IMR-90 (cell line): ENCODE data around the gene TPX2. TPM values are rescaled to one million over a fixed set of nuclear protein-coding genes. Genes with fewer than 3 reads are reported as not detected.

Experiments
- ATAC-seq: fragments of 200-7000 bp; cut with Tn5 transposase; 2 replicates; pipeline ENCODE4 v1.9.1; 2020; ENCODE audit warnings: low read depth, mild to moderate bottlenecking, moderate library complexity
- BruUV-seq: library from RNA; stranded (reverse); fragments of 400-500 nt; replicated peaks from 2 replicates; lab custom pipeline; 2021; lab: Mats Ljungman, UMichigan
- CTCF ChIA-PET: fragments of 300-600 bp; formaldehyde crosslinking; extraction: SDS; loops from one replicate; lab custom pipeline; 2021; ENCODE audit warnings: antibody characterized with exemption; lab: Yijun Ruan, JAX
- POLR2A ChIA-PET: fragments of 300-600 bp; sonication (Branson Sonifier 250); formaldehyde crosslinking; loops from one replicate; lab custom pipeline; 2022; ENCODE audit warnings: antibody characterized with exemption; ENCODE audit not compliant: unreplicated experiment; lab: Charles Lee
- DNase-seq: peaks from one replicate; pipeline ENCODE4 v3.0.0; 2013
- H2AFZ ChIP-seq: replicated peaks from 2 replicates; pipeline ENCODE3; 2013; ENCODE audit warnings: low read length, mild to moderate bottlenecking; ENCODE audit not compliant: poor library complexity
- H2AK5ac ChIP-seq: 2 replicates; pipeline ENCODE4 v1.6.1; 2013; ENCODE audit warnings: low read depth, low read length, inconsistent platforms
- H2AK9ac ChIP-seq: replicated peaks from 2 replicates; pipeline ENCODE3; 2013; ENCODE audit warnings: mild to moderate bottlenecking, low read depth, low read length, moderate library complexity; ENCODE audit not compliant: poor library complexity
- H2BK120ac ChIP-seq: 2 replicates; pipeline ENCODE4 v1.6.1; 2013; ENCODE audit warnings: low read depth, low read length, inconsistent platforms
- H2BK15ac ChIP-seq: 3 replicates; pipeline ENCODE4 v1.6.1; 2013; ENCODE audit warnings: low read depth, low read length, inconsistent platforms
- H2BK20ac ChIP-seq: 2 replicates; pipeline ENCODE4 v1.6.1; 2013; ENCODE audit warnings: low read depth, mild to moderate bottlenecking, inconsistent platforms, low read length, moderate library complexity
- H2BK5ac ChIP-seq: 2 replicates; pipeline ENCODE4 v1.6.1; 2013; ENCODE audit warnings: mild to moderate bottlenecking, low read depth, low read length, inconsistent platforms; ENCODE audit not compliant: poor library complexity, severe bottlenecking
- H3K14ac ChIP-seq: replicated peaks from 2 replicates; pipeline ENCODE4 v1.6.1; 2013; ENCODE audit warnings: low read depth, low read length, inconsistent platforms
- H3K18ac ChIP-seq: 2 replicates; pipeline ENCODE4 v1.6.1; 2013; ENCODE audit warnings: low read depth, low read length, control low read depth
- H3K23ac ChIP-seq: 2 replicates; pipeline ENCODE4 v1.6.1; 2013; ENCODE audit warnings: low read depth, low read length, inconsistent platforms
- H3K27ac ChIP-seq: 2 replicates; pipeline ENCODE4 v1.5.1; 2013; ENCODE audit warnings: mild to moderate bottlenecking, control low read depth, low read length; ENCODE audit not compliant: insufficient read depth
- H3K27me3 ChIP-seq: 2 replicates; pipeline ENCODE4 v1.6.1; 2013; ENCODE audit warnings: low read length; ENCODE audit not compliant: control insufficient read depth, insufficient read depth
- H3K36me3 ChIP-seq: 2 replicates; pipeline ENCODE4 v1.6.1; 2013; ENCODE audit warnings: low read length, mixed read lengths; ENCODE audit not compliant: control insufficient read depth, insufficient read depth
- H3K4ac ChIP-seq: 2 replicates; pipeline ENCODE4 v1.6.1; 2013; ENCODE audit warnings: low read depth, low read length, inconsistent platforms
- H3K4me1 ChIP-seq: 2 replicates; pipeline ENCODE4 v1.6.1; 2013; ENCODE audit warnings: low read length, mixed read lengths; ENCODE audit not compliant: control insufficient read depth, insufficient read depth
- H3K4me2 ChIP-seq: 2 replicates; pipeline ENCODE4 v1.6.1; 2013; ENCODE audit warnings: low read depth, mild to moderate bottlenecking, control low read depth, low read length, moderate library complexity
- H3K4me3 ChIP-seq: 2 replicates; pipeline ENCODE4 v1.5.1; 2013; ENCODE audit warnings: low read depth, mild to moderate bottlenecking, control low read depth, low read length, moderate library complexity; ENCODE audit not compliant: insufficient read depth
- H3K56ac ChIP-seq: 2 replicates; pipeline ENCODE4 v1.6.1; 2013; ENCODE audit warnings: low read length, inconsistent platforms; ENCODE audit not compliant: insufficient read depth; ENCODE audit errors: extremely low read depth
- H3K79me1 ChIP-seq, 2 experiments: 2 replicates each; pipeline ENCODE4 v1.6.1; 2013; ENCODE audit warnings: low read length in 2 of 2, inconsistent platforms in 1 of 2, low read depth in 1 of 2
- H3K9ac ChIP-seq: 2 replicates; pipeline ENCODE4 v1.6.1; 2013; ENCODE audit warnings: low read depth, low read length, control low read depth
- H3K9me1 ChIP-seq: 2 replicates; pipeline ENCODE4 v1.6.1; 2013; ENCODE audit warnings: low read length, inconsistent platforms; ENCODE audit not compliant: insufficient read depth
- H3K9me3 ChIP-seq: 2 replicates; pipeline ENCODE4 v1.6.1; 2013; ENCODE audit warnings: low read length; ENCODE audit not compliant: control insufficient read depth, insufficient read depth
- H4K20me1 ChIP-seq: 2 replicates; pipeline ENCODE4 v1.6.1; 2013; ENCODE audit warnings: low read length, inconsistent platforms; ENCODE audit not compliant: insufficient read depth
- H4K5ac ChIP-seq: 2 replicates; pipeline ENCODE4 v1.6.1; 2013; ENCODE audit warnings: mild to moderate bottlenecking, low read depth, low read length, control low read depth
- H4K8ac ChIP-seq, 2 experiments: 2 replicates each; pipeline ENCODE4 v1.6.1; 2013; ENCODE audit warnings: low read depth in 2 of 2, low read length in 2 of 2, control low read depth in 1 of 2, inconsistent platforms in 1 of 2
- H4K91ac ChIP-seq: 2 replicates; pipeline ENCODE4 v1.6.1; 2013; ENCODE audit warnings: low read depth, low read length, inconsistent platforms; ENCODE audit not compliant: insufficient read depth
- BHLHE40 ChIP-seq: fragments of 150-350 bp; IDR thresholded peaks from 2 replicates; pipeline ENCODE4 v1.6.1; 2016; ENCODE audit warnings: mild to moderate bottlenecking, low read depth, low read length
- CHD1 ChIP-seq: IDR thresholded peaks from 2 replicates; pipeline ENCODE4 v1.6.1; 2012; ENCODE audit warnings: low read depth, low read length, improper control_type of control experiment
- FOS ChIP-seq: fragments of 150-350 bp; IDR thresholded peaks from 2 replicates; pipeline ENCODE4 v1.6.1; 2016; ENCODE audit warnings: low read depth, low read length
- MXI1 ChIP-seq: IDR thresholded peaks from 2 replicates; pipeline ENCODE4 v1.6.1; 2012; ENCODE audit warnings: low read depth, mild to moderate bottlenecking, low read length, moderate library complexity, borderline replicate concordance
- NFE2L2 ChIP-seq: fragments of 150-350 bp; IDR thresholded peaks from 2 replicates; pipeline ENCODE4 v1.6.1; 2016; ENCODE audit warnings: low read depth, mild to moderate bottlenecking, low read length
- POLR2A ChIP-seq: IDR thresholded peaks from 2 replicates; pipeline ENCODE4 v1.6.1; 2012; ENCODE audit warnings: mild to moderate bottlenecking, low read depth, low read length
- RAD21 ChIP-seq: IDR thresholded peaks from 2 replicates; pipeline ENCODE4 v1.6.1; 2012; ENCODE audit warnings: low read length, improper control_type of control experiment
- RFX5 ChIP-seq: IDR thresholded peaks from 2 replicates; pipeline ENCODE4 v1.8.0; 2012; ENCODE audit warnings: low read depth, mild to moderate bottlenecking, low read length, moderate library complexity
- WGBS, 2 experiments: methylation state at CpG; one replicate each; pipeline versions ENCODE4 v1.1.5 to v1.1.7; 2013; ENCODE audit warnings: missing lambda C conversion rate in 2 of 2; ENCODE audit not compliant: insufficient read length in 1 of 2; ENCODE audit errors: extremely low coverage in 2 of 2; 5-methylcytosine and 5-hydroxymethylcytosine counted together
- dilution Hi-C: fragments of 300-500 bp; cut with HindIII; formaldehyde crosslinking; loops from one replicate; pipeline ENCODE4 v1.14.3; 2018; ENCODE audit warnings: low sequenced_read_pairs; ENCODE audit not compliant: unreplicated experiment
- in situ Hi-C: fragments of 300-500 bp; cut with MboI; formaldehyde crosslinking; loops from 3 replicates; pipeline ENCODE4 v1.14.3; 2019; ENCODE audit warnings: low sequenced_read_pairs, inconsistent platforms, mixed read lengths
- intact Hi-C: fragments of 100-400 bp; cut with micrococcal nuclease; formaldehyde crosslinking; loops from 2 replicates; pipeline ENCODE4 v1.10.0; 2022
- polyA plus RNA-seq, 3 experiments: library from polyadenylated mRNA; depleted of rRNA; stranded (reverse); fragments of >200 nt; gene quantifications; 2 replicates each; pipeline ENCODE4 v1.2.3, GENCODE V29; 2012; ENCODE audit warnings: low replicate concordance in 1 of 3
- total RNA-seq: library from RNA; depleted of rRNA; stranded (reverse); fragments of >200 nt; gene quantifications from 2 replicates; pipeline ENCODE4 v1.2.3, GENCODE V29; 2012
- TF ChIP-seq, protein P1 (sequence below): fragments of 150-350 bp; IDR thresholded peaks from 2 replicates; pipeline ENCODE4 v1.6.1; 2017; ENCODE audit warnings: mild to moderate bottlenecking, antibody characterized with exemption, low read length, low read depth
- TF ChIP-seq, protein P2 (sequence below): conservative IDR thresholded peaks from 2 replicates; pipeline ENCODE4 v1.5.1; 2012; ENCODE audit warnings: mild to moderate bottlenecking, low read depth, low read length, improper control_type of control experiment

TPX2 gene
- total and polyA plus RNA-seq, 2 of the 4 experiments (the other 2 are of a cell fraction), result 28.5 to 72.2 TPM

DNA sequence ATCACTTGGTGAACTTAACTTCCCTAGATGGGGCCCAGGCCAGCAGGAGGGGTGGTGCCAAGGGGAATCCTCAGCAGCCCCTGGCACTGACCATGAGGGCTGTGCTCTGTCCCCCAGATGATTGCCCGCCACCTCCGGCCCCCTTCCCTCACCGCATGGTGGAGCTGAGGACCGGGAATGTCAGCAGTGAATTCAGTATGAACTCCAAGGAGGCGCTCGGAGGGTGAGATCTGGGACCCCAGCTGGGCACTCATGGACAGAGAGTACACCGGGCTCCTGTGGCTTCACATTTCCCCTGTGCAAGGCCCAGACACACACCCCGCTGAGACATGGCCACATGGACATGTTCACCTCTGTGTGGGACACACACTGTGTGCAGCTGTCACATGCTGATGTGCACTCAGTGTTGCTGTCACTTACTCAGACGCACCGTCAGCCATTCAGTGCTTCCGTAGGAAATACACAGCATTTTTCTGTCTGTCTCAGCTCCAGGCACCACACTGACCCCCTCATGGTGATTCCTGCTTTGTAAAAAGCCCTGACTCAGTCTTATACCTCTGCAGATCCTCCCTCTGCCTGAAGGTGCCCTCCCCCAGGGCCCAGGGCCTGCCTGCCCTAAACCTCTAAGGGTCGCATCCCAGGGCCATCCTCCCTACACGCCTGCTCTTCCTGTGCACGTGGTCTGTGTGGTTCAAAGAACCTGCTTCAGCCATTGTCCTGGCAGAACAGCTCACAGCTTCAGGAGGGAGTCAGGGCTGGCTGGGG, 84.5 kb downstream of the TPX2 start:
- Histone ChIP-seq H3K36me3 (no peaks in the 10 kb centered on the region), H4K91ac (no peak overlapping the region), H2AK9ac (peak overlapping the region; percentile 73), H3K27me3 (no peaks in the 10 kb centered on the region; the same call in 1 of the 2 replicates), H3K27ac (no peak overlapping the region), H3K14ac (no peak overlapping the region), H2BK5ac (no peak overlapping the region), H4K20me1 (no peaks in the 10 kb centered on the region), H3K4ac (no peak overlapping the region), H3K79me1 (no peaks in the 10 kb centered on the region; a peak in 1 of 4 replicates), H3K9me3 (no peaks in the 10 kb centered on the region), H3K9ac (no peak overlapping the region), H2BK15ac (no peak overlapping the region), H3K9me1 (no peaks in the 10 kb centered on the region), H3K4me2 (no peak overlapping the region), H3K18ac (no peak overlapping the region), H2AK5ac (peak overlapping the region; percentile 65; the same call in 1 of the 2 replicates), H2BK20ac (no peak overlapping the region), H2BK120ac (no peak overlapping the region), H3K4me1 (no peaks in the 10 kb centered on the region), H3K4me3 (no peak overlapping the region), H4K5ac (no peak overlapping the region), H3K56ac (no peak overlapping the region), H4K8ac (no peak overlapping the region), H2AFZ (peak overlapping the region; percentile 38), H3K23ac (no peak overlapping the region)
- intact Hi-C loops (loop anchor here (1.0 to 5.0 kb wide), 5 partner anchors 23 to 384 kb away; partner anchors contain the start of genes PDRG1, PLAGL2 and POFUT1), in situ Hi-C loops (loop anchor here (5.0 to 10.0 kb wide), 2 partner anchors 131 to 209 kb away; partner anchors contain the start of gene PDRG1), dilution Hi-C loops (no loop called here)
- BruUV-seq, result no TSS peak
- WGBS, 2 experiments, result 57% methylated on average over 9 of the region's 14 CpGs; no CpG with 5 or more reads in 1 of the 2 experiments
- CTCF ChIA-PET, result interaction anchor here (0.7 to 1.4 kb wide), 7 partner anchors 9 to 209 kb away, joined by 3 to 12 read pairs (median 4); partner anchors contain the start of gene PDRG1
- ATAC-seq, result no peak
- TF ChIP-seq NFE2L2 (no peak), FOS (no peak), CHD1 (no peak), RAD21 (no peak), BHLHE40 (no peak), POLR2A (no peak), RFX5 (no peak), MXI1 (no peak)
- TF ChIP-seq, protein P1, sequence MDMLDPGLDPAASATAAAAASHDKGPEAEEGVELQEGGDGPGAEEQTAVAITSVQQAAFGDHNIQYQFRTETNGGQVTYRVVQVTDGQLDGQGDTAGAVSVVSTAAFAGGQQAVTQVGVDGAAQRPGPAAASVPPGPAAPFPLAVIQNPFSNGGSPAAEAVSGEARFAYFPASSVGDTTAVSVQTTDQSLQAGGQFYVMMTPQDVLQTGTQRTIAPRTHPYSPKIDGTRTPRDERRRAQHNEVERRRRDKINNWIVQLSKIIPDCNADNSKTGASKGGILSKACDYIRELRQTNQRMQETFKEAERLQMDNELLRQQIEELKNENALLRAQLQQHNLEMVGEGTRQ, result no peak
- TF ChIP-seq, protein P2, sequence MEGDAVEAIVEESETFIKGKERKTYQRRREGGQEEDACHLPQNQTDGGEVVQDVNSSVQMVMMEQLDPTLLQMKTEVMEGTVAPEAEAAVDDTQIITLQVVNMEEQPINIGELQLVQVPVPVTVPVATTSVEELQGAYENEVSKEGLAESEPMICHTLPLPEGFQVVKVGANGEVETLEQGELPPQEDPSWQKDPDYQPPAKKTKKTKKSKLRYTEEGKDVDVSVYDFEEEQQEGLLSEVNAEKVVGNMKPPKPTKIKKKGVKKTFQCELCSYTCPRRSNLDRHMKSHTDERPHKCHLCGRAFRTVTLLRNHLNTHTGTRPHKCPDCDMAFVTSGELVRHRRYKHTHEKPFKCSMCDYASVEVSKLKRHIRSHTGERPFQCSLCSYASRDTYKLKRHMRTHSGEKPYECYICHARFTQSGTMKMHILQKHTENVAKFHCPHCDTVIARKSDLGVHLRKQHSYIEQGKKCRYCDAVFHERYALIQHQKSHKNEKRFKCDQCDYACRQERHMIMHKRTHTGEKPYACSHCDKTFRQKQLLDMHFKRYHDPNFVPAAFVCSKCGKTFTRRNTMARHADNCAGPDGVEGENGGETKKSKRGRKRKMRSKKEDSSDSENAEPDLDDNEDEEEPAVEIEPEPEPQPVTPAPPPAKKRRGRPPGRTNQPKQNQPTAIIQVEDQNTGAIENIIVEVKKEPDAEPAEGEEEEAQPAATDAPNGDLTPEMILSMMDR, result no peak
- no peak for DNase-seq
- POLR2A ChIA-PET, result no interaction called here
